Measurements from ENCODE around the gene NUDT5.

NUDT5 gene

DNA sequence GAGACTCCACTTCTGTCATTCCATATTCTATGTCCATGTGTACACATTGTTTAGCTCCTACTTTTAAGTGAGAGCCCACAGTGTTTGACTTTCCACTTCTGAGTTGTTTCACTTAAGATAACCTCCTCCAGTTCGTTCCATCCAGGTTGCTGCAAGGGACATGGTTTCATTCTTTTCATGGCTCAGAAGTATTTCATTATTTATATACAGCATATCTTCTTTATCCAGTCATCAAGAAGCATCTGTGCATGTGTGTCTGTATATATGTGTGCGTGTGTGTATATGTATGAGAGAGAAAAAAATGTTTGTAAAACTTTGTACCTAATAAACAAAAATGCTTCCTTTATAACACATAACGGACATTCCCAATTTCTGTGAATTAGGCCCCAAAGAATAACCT lies 60.1 kb downstream of the NUDT5 start:
- TF ChIP-seq ZFX (IDR thresholded peaks at IDR 0.05), result no peak
- no peak overlapping the region for H3K27ac ChIP-seq

DNA sequence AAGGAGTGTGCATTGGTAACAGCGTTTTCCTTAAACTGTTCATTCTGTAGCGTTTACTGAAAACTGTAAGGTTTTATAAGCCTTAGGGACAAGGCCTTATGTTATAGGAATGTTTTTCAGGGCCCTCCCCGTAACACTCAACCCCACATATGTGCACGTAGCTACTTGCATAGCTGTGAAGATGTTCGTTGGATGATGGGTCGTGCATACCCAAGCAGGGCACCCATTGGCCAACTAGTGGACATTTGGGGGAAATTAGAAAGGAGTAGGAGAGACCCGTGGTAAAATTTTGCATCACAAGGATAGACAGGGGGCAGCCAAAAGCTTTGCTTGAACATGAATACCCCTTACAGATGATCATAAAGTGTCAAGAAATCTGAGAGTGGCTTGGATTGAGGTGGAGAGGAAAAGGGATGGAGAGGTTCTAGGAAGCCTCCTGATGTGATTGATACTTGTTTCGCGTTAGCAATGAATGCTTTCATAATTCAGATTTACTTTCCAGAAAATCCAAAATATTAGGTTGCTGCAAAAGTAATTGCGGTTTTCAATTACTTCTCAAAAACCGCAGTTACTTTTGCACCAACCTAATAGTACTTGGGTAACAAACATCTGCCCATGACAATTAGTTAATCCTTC lies 65.3 kb downstream of the NUDT5 start:
- TF ChIP-seq, protein P1, sequence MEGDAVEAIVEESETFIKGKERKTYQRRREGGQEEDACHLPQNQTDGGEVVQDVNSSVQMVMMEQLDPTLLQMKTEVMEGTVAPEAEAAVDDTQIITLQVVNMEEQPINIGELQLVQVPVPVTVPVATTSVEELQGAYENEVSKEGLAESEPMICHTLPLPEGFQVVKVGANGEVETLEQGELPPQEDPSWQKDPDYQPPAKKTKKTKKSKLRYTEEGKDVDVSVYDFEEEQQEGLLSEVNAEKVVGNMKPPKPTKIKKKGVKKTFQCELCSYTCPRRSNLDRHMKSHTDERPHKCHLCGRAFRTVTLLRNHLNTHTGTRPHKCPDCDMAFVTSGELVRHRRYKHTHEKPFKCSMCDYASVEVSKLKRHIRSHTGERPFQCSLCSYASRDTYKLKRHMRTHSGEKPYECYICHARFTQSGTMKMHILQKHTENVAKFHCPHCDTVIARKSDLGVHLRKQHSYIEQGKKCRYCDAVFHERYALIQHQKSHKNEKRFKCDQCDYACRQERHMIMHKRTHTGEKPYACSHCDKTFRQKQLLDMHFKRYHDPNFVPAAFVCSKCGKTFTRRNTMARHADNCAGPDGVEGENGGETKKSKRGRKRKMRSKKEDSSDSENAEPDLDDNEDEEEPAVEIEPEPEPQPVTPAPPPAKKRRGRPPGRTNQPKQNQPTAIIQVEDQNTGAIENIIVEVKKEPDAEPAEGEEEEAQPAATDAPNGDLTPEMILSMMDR (conservative IDR thresholded peaks at IDR 0.05), result peak; percentile 57
- no peak for TF ChIP-seq ZFX (IDR thresholded peaks at IDR 0.05)
- H3K27ac ChIP-seq, result peak overlapping the region; percentile 80

DNA sequence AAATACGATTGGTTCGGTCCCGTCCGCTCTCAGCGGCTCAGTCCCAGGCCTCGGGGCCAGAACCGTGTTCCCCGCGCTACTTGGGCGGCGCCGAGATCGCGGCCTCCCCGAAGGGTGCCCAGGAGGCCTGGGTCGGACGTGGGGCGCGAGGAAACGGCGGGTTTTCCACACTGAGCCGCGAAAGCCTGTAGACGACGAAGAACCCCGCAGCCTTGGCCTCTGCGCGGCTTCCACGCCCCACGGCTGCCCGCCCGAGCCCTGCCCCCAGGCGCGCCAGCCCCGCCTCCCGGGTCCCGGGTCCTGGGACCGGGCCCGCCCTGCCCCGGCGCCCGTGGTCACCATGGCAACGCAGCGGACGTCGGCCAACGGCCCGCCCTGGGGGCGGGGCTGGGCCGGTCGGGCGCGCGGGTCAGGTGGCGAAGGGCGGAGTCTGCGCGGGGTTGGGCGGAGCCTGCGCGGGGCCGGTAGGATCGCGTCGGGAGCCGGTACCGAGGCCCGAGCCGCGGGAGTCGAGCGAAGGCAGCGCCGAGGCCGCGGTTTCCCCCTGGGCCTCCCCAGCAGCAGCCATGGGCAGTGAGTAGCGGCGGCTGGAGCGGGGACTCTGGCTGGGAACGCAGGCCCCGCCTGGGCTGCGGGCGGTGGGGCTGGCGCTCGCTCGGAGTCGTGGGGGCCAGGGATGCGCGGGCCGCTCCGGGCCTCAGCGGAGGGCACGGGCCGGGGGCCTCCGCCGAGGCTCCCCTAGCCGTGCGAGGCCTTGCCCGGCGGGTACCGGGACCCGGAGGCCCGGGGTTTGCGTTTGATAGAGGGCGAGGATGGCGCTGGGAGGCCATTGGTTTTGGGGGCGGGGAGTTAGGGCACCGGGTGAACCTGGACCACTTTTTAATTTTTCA lies 66.2 kb downstream of the NUDT5 start, which contains the start of gene SEC61A2:
TSS of gene SEC61A2 (plus strand) at position 456 of the 890 bp plus-strand sequence. CDS start at position 567, 111 bp downstream.
- H3K27ac ChIP-seq, result peak within 1 kb of the TSS; percentile 80
- TF ChIP-seq, protein P1 (conservative IDR thresholded peaks at IDR 0.05), result no peak
- TF ChIP-seq ZFX (IDR thresholded peaks at IDR 0.05), result peak; percentile 87

DNA sequence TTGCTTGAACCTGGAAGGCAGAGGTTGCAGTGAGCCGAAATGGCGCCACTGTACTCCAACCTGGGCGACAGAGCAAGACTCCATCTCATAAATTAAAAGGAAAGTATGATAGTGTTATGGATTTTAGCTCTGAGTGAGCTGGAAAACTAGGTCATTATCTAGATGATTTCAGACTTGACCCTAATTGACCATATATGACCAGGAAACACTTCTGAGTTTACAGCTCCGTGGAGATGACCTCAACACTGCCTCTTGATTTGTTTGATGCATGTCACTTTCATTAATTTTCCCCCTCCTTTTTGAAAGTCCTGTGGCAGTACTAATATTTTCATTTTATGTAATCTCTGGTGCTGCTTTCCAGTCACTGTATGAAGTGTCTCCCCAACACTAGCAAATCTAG lies 74.0 kb downstream of the NUDT5 start:
- TF ChIP-seq, protein P1 (conservative IDR thresholded peaks at IDR 0.05), result no peak
- TF ChIP-seq ZFX (IDR thresholded peaks at IDR 0.05), result no peak
- no peak overlapping the region for H3K27ac ChIP-seq

Data from C4-2B (cell line).